Myocyte (in vitro differentiated cells): ENCODE results near the gene TRAF6. TPM values are rescaled to one million over a fixed set of nuclear protein-coding genes. Genes with fewer than 3 reads are reported as not detected.
A peak's percentile ranks its signal among the peaks of the same experiment; 100 is the strongest.

Experiments
- DNase-seq: peaks from one replicate; pipeline ENCODE4 v3.0.0-alpha.2; 2012; ENCODE audit warnings: low read depth
- total RNA-seq: library from RNA; depleted of rRNA; stranded (reverse); fragments of >200 nt; gene quantifications from 2 replicates; pipeline ENCODE4 v1.2.3, GENCODE V29; 2014

TRAF6 gene
- total RNA-seq, 1 donor from 2014 or later: 20.4 TPM

GRCh38 chr11:36459046-36459445, 51.0 kb downstream of the TRAF6 start:
- no peak for DNase-seq

- DNase-seq: no peak
Observed at GRCh38 chr11:36458129-36458915, 51.8 kb downstream of the TRAF6 start.

GRCh38 chr11:36456156-36456555, 53.9 kb downstream of the TRAF6 start:
- DNase-seq: no peak

- peak; percentile 100 for DNase-seq
Observed at GRCh38 chr11:36455658-36456111, 54.4 kb downstream of the TRAF6 start.

- DNase-seq: no peak
Observed at GRCh38 chr11:36454941-36455631, 55.0 kb downstream of the TRAF6 start.

GRCh38 chr11:36454551-36454940, 55.5 kb downstream of the TRAF6 start:
- DNase-seq: no peak

- DNase-seq: no peak
Observed at GRCh38 chr11:36453678-36454077, 56.4 kb downstream of the TRAF6 start.

- DNase-seq: peak; percentile 36
Observed at GRCh38 chr11:36452961-36453360, 57.1 kb downstream of the TRAF6 start.

- DNase-seq: peak; percentile 92
Observed at GRCh38 chr11:36452236-36452940, 57.7 kb downstream of the TRAF6 start.

GRCh38 chr11:36451681-36452080, 58.4 kb downstream of the TRAF6 start:
- DNase-seq: no peak

- no peak for DNase-seq
Observed at GRCh38 chr11:36451045-36451444, 59.0 kb downstream of the TRAF6 start.

GRCh38 chr11:36450110-36450572, 59.9 kb downstream of the TRAF6 start:
- DNase-seq: no peak

GRCh38 chr11:36449561-36450096, 60.4 kb downstream of the TRAF6 start:
- DNase-seq: no peak

GRCh38 chr11:36447947-36448346, 62.1 kb downstream of the TRAF6 start:
- peak; percentile 23 for DNase-seq

- DNase-seq: no peak
Observed at GRCh38 chr11:36447514-36447913, 62.6 kb downstream of the TRAF6 start.

GRCh38 chr11:36446135-36446534, 63.9 kb downstream of the TRAF6 start:
- DNase-seq: no peak

- no peak for DNase-seq
Observed at GRCh38 chr11:36443661-36444060, 66.4 kb downstream of the TRAF6 start.

GRCh38 chr11:36441610-36442208, 68.4 kb downstream of the TRAF6 start:
- DNase-seq: peak; percentile 87

GRCh38 chr11:36438126-36438525, 71.9 kb downstream of the TRAF6 start:
- DNase-seq: no peak

GRCh38 chr11:36437413-36437812, 72.7 kb downstream of the TRAF6 start:
- DNase-seq: no peak
